H1 (cell line): Measurements from ENCODE around the gene TTC28. TPM values are rescaled to one million over a fixed set of nuclear protein-coding genes. Genes with fewer than 3 reads are reported as not detected.

Source experiments
- CTCF ChIA-PET: fragments of 300-600 bp; sonication (Branson Sonifier 250); formaldehyde crosslinking; loops from one replicate; lab custom pipeline; 2021; ENCODE audit not compliant: partially characterized antibody; lab: Charles Lee
- POLR2A ChIA-PET: fragments of 300-600 bp; sonication (Branson Sonifier 250); formaldehyde crosslinking; loops from one replicate; lab custom pipeline; 2021; ENCODE audit warnings: inconsistent platforms; ENCODE audit not compliant: partially characterized antibody; lab: Charles Lee
- DNase-seq, 2 experiments: peaks; one replicate each; pipeline versions ENCODE4 v3.0.0 to v3.0.0-alpha.2; 2010 to 2022; ENCODE audit warnings: low spot score in 2 of 2, low read depth in 1 of 2, mixed read lengths in 1 of 2
- FAIRE-seq: peaks from 2 replicates; lab custom pipeline; 2011; peaks lifted over from hg19 to GRCh38; lab: Jason Lieb, UNC
- H2AFZ ChIP-seq: 2 replicates; pipeline ENCODE4 v1.8.1; 2012; ENCODE audit warnings: low read length, inconsistent platforms
- H2AK5ac ChIP-seq: 2 replicates; pipeline ENCODE4 v1.6.1; 2013; ENCODE audit warnings: low read depth, low read length
- H2BK120ac ChIP-seq: replicated peaks from 2 replicates; pipeline ENCODE3; 2013; ENCODE audit warnings: low read depth, low read length, inconsistent platforms
- H2BK12ac ChIP-seq: 2 replicates; pipeline ENCODE4 v1.6.1; 2013; ENCODE audit warnings: low read depth, low read length
- H2BK15ac ChIP-seq: 2 replicates; pipeline ENCODE4 v1.6.1; 2013; ENCODE audit warnings: low read length
- H2BK20ac ChIP-seq: 2 replicates; pipeline ENCODE4 v1.6.1; 2013; ENCODE audit warnings: low read length
- H2BK5ac ChIP-seq: 2 replicates; pipeline ENCODE4 v1.6.1; 2013; ENCODE audit warnings: low read depth, low read length
- H3K14ac ChIP-seq: 2 replicates; pipeline ENCODE4 v1.6.1; 2013; ENCODE audit warnings: inconsistent platforms; ENCODE audit not compliant: insufficient read length
- H3K18ac ChIP-seq: 2 replicates; pipeline ENCODE4 v1.6.1; 2013; ENCODE audit warnings: low read length; ENCODE audit errors: extremely low read depth
- H3K23ac ChIP-seq: 2 replicates; pipeline ENCODE4 v1.6.1; 2013; ENCODE audit warnings: inconsistent platforms; ENCODE audit not compliant: insufficient read length
- H3K23me2 ChIP-seq: 2 replicates; pipeline ENCODE4 v1.6.1; 2013; ENCODE audit warnings: low read depth, low read length
- H3K27ac ChIP-seq: 2 replicates; pipeline ENCODE4 v1.6.1; 2011; ENCODE audit warnings: low read depth, low read length, inconsistent platforms
- H3K27me3 ChIP-seq, 4 experiments: replicated peaks in 1 of 4; 1 replicate in 1 of 4; 2 replicates in 3 of 4; pipeline versions ENCODE4 v1.6.1 to v1.8.1; 2011 to 2013; ENCODE audit warnings: low read length in 3 of 4, mild to moderate bottlenecking in 3 of 4, inconsistent platforms in 2 of 4, mixed read lengths in 2 of 4, moderate library complexity in 1 of 4; ENCODE audit not compliant: control insufficient read depth in 3 of 4, insufficient read depth in 3 of 4; ENCODE audit errors: extremely low read depth in 1 of 4
- H3K36me3 ChIP-seq, 4 experiments: 2 replicates each; pipeline versions ENCODE4 v1.6.1 to v1.8.1; 2011 to 2013; ENCODE audit warnings: mild to moderate bottlenecking in 4 of 4, low read length in 3 of 4, moderate library complexity in 2 of 4, control low read depth in 1 of 4, inconsistent platforms in 1 of 4; ENCODE audit not compliant: insufficient read depth in 4 of 4, control insufficient read depth in 2 of 4
- H3K4ac ChIP-seq: replicated peaks from 2 replicates; pipeline ENCODE3; 2013; ENCODE audit warnings: low read length, low read depth, mixed read lengths, inconsistent platforms; ENCODE audit not compliant: insufficient read length
- H3K4me1 ChIP-seq, 4 experiments: replicated peaks in 1 of 4; 1 replicate in 1 of 4; 2 replicates in 3 of 4; pipeline versions ENCODE4 v1.6.1 to v1.8.1; 2011 to 2013; ENCODE audit warnings: low read length in 3 of 4, inconsistent platforms in 2 of 4, mixed read lengths in 1 of 4; ENCODE audit not compliant: insufficient read depth in 4 of 4, control insufficient read depth in 3 of 4
- H3K4me2 ChIP-seq, 2 experiments: 2 replicates each; pipeline versions ENCODE4 v1.6.1 to v1.8.1; 2011 to 2013; ENCODE audit warnings: low read depth in 2 of 2, low read length in 2 of 2, control low read depth in 1 of 2, inconsistent platforms in 1 of 2, mild to moderate bottlenecking in 1 of 2; ENCODE audit not compliant: insufficient read depth in 1 of 2
- H3K4me3 ChIP-seq, 4 experiments: fragments of 200-600, 300-600 bp in 1 of 4; sonication (generic), shearing (Covaris generic), sonication (Bioruptor Twin) in 1 of 4; 2 replicates each; pipeline versions ENCODE4 v1.5.1 to v1.8.1; 2011 to 2016; ENCODE audit warnings: low read length in 4 of 4, low read depth in 3 of 4, control low read depth in 2 of 4, inconsistent platforms in 2 of 4, mild to moderate bottlenecking in 2 of 4, mixed read lengths in 1 of 4, moderate library complexity in 1 of 4; ENCODE audit not compliant: insufficient read depth in 2 of 4; ENCODE audit errors: extremely low read depth in 1 of 4
- H3K56ac ChIP-seq: replicated peaks from 2 replicates; pipeline ENCODE3; 2013; ENCODE audit warnings: low read depth, mild to moderate bottlenecking, mixed read lengths, low read length, inconsistent platforms; ENCODE audit not compliant: insufficient read length
- H3K79me1 ChIP-seq: 2 replicates; pipeline ENCODE4 v1.6.1; 2013; ENCODE audit warnings: low read depth, low read length, control low read depth
- H3K79me2 ChIP-seq, 2 experiments: 2 replicates each; pipeline versions ENCODE4 v1.6.1 to v1.8.1; 2012 to 2013; ENCODE audit warnings: low read length in 2 of 2, mild to moderate bottlenecking in 2 of 2, inconsistent platforms in 1 of 2; ENCODE audit not compliant: insufficient read depth in 2 of 2, control insufficient read depth in 1 of 2
- H3K9ac ChIP-seq, 4 experiments: replicated peaks in 1 of 4; 1 replicate in 1 of 4; 2 replicates in 3 of 4; pipeline versions ENCODE4 v1.6.1 to v1.8.1; 2011 to 2013; ENCODE audit warnings: low read depth in 3 of 4, low read length in 3 of 4, control low read depth in 2 of 4, mild to moderate bottlenecking in 2 of 4, moderate library complexity in 2 of 4, inconsistent platforms in 1 of 4; ENCODE audit errors: extremely low read depth in 1 of 4
- H3K9me3 ChIP-seq, 2 experiments: 2 replicates each; pipeline versions ENCODE4 v1.6.1 to v1.8.1; 2012 to 2013; ENCODE audit warnings: mild to moderate bottlenecking in 2 of 2, moderate library complexity in 2 of 2, control low read depth in 1 of 2, inconsistent platforms in 1 of 2, low read depth in 1 of 2, low read length in 1 of 2, mixed read lengths in 1 of 2; ENCODE audit not compliant: insufficient read depth in 2 of 2
- H4K20me1 ChIP-seq, 2 experiments: replicated peaks in 1 of 2; 2 replicates each; pipeline versions ENCODE3 to v1.8.1; 2011 to 2013; ENCODE audit warnings: inconsistent platforms in 2 of 2, low read length in 2 of 2, mild to moderate bottlenecking in 1 of 2; ENCODE audit not compliant: insufficient read depth in 2 of 2, control insufficient read depth in 1 of 2
- H4K5ac ChIP-seq: 2 replicates; pipeline ENCODE4 v1.6.1; 2013; ENCODE audit warnings: low read length, low read depth, mixed read lengths, inconsistent platforms; ENCODE audit not compliant: insufficient read length
- H4K8ac ChIP-seq: 2 replicates; pipeline ENCODE4 v1.8.0; 2013; ENCODE audit warnings: mild to moderate bottlenecking, moderate library complexity, low read length, inconsistent platforms; ENCODE audit not compliant: insufficient read depth; ENCODE audit errors: extremely low read depth
- H4K91ac ChIP-seq: replicated peaks from 2 replicates; pipeline ENCODE3; 2013; ENCODE audit warnings: low read length, mixed read lengths, inconsistent platforms; ENCODE audit not compliant: insufficient read length
- FOSL1 ChIP-seq: IDR thresholded peaks from 2 replicates; pipeline ENCODE4 v1.6.1; 2011; ENCODE audit warnings: mild to moderate bottlenecking, low read depth, low read length, moderate library complexity; ENCODE audit not compliant: insufficient read depth
- KDM1A ChIP-seq: fragments of 200-600, 300-600 bp; sonication (generic); IDR thresholded peaks from 2 replicates; pipeline ENCODE4 v1.7.1; 2016; ENCODE audit warnings: mild to moderate bottlenecking, low read length, borderline replicate concordance
- KDM5A ChIP-seq: fragments of 200-600 bp; IDR thresholded peaks from 2 replicates; pipeline ENCODE4 v1.7.1; 2012; ENCODE audit warnings: mild to moderate bottlenecking, low read length, inconsistent platforms, mixed read lengths
- WGBS, 2 experiments: shearing (Covaris generic) in 1 of 2; methylation state at CpG; one replicate each; pipeline versions ENCODE4 v1.1.6 to v1.1.7; 2013 to 2015; ENCODE audit warnings: low lambda C conversion rate in 2 of 2, mixed read lengths in 2 of 2, inconsistent platforms in 1 of 2, low coverage in 1 of 2, missing lambda C conversion rate in 1 of 2; ENCODE audit not compliant: insufficient replicate concordance in 2 of 2, insufficient coverage in 1 of 2, insufficient read length in 1 of 2; ENCODE audit errors: extremely low coverage in 1 of 2, missing lambda C conversion rate in 1 of 2; 5-methylcytosine and 5-hydroxymethylcytosine counted together
- polyA plus RNA-seq, 7 experiments: library from polyadenylated mRNA; depleted of rRNA in 3 of 7; stranded (reverse) in 5 of 7; unstranded in 2 of 7; fragments of >200 nt in 5 of 7; fragments of 200-250 nt in 2 of 7; gene quantifications; 1 replicate in 5 of 7; 2 replicates in 1 of 7; 4 replicates in 1 of 7; pipeline versions ENCODE4 v1.2.1 to v1.2.3, GENCODE V29; 2011 to 2013; ENCODE audit warnings: missing spikeins in 2 of 7, mixed read lengths in 2 of 7
- total RNA-seq: library from RNA; stranded (reverse); fragmentation: NEBNext Ultra II Directional; extraction: Animal tissue kit (Norgen Biotek cat#: 25700); gene quantifications from 2 replicates; pipeline ENCODE4 v1.2.1, GENCODE V29; 2021

The TTC28 gene
- total and polyA plus RNA-seq, 2 of the 8 experiments (the other 6 are each of a cell fraction or from before 2014, with no cell fraction given): 2.6 to 12.6 TPM

DNA sequence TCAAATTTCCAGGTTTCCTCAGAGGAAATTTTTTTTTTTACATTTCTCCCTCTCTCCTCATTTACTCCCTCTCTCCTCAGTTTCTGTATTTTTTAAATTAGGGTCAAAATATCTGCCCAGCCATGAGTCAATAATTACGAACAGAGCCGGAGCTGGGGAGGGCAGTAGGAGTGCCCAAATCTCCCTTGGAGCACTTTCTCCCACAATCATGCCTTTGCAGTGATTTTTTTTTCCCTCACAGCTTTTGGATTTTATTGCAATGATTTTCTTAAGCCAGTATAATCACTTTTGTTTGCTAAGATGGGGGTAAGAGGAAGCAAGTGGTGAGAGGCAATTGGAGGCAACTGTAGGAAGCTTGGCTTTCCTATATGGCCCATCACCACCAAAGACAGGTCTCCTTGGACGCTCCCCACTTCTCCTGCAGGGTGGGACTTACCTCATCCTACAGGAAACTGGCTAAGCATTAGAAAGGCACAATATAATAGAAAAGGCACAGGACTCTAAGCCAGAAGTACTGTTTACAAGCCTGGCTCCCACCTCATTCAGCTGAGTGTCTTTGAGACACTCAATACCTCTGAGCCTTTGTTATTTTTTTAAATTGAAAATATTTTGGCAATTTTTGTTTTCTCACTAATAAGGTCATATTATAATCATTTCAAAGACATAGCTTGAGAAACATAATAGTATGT is 568.0 kb downstream of the TTC28 start:
- Histone ChIP-seq H3K79me1 (no peaks in the 10 kb centered on the region), H4K91ac (no peak overlapping the region), H3K79me2 (no peaks in the 10 kb centered on the region), H3K18ac (no peak overlapping the region), H3K9me3 (no peaks in the 10 kb centered on the region), H3K9ac (no peak overlapping the region), H3K56ac (no peak overlapping the region), H3K4me3 (no peak overlapping the region), H3K4me2 (no peak overlapping the region), H2BK120ac (no peak overlapping the region), H3K4me1 (peaks cover 1 to 14% (median 3%) of the 10 kb centered on the region in 4 experiments; a peak in 5 of 7 replicates), H3K4ac (no peak overlapping the region), H3K14ac (no peak overlapping the region), H2BK20ac (no peak overlapping the region), H2BK15ac (no peak overlapping the region), H3K27ac (no peak overlapping the region), H4K5ac (no peak overlapping the region), H2AFZ (no peak overlapping the region), H2BK5ac (no peak overlapping the region), H3K23me2 (no peaks in the 10 kb centered on the region), H3K27me3 (no peaks in the 10 kb centered on the region), H2AK5ac (no peak overlapping the region), H4K20me1 (no peaks in the 10 kb centered on the region), H4K8ac (no peak overlapping the region), H3K36me3 (no peaks in the 10 kb centered on the region; a peak in 1 of 8 replicates), H3K23ac (no peak overlapping the region), H2BK12ac (no peak overlapping the region)
- no peak for TF ChIP-seq FOSL1
- no peak for TF ChIP-seq KDM1A
- no peak for TF ChIP-seq KDM5A
- ChIA-PET CTCF (interaction anchor here (1.0 to 3.7 kb wide), 12 partner anchors 9 to 330 kb away, joined by 3 to 18 read pairs (median 6); no protein-coding TSS in a partner anchor), POLR2A (no interaction called here)
- FAIRE-seq: no peak
- DNase-seq: no peak
- whole genome bisulfite sequencing, 2 experiments: 93% methylated on average over 3 of the region's 3 CpGs; no CpG with 5 or more reads in 1 of the 2 experiments
